A549 (cell line): Measurements from ENCODE around the gene DLGAP1. TPM values are rescaled to one million over a fixed set of nuclear protein-coding genes. Genes with fewer than 3 reads are reported as not detected.

Experiments used
- ATAC-seq, 2 experiments: fragments of 200-7000 bp in 1 of 2; fragments of >200 bp in 1 of 2; cut with Nextera tagmentation in 1 of 2; cut with Tn5 transposase in 1 of 2; 3 replicates each; pipeline versions ENCODE4 v1.8.0 to v1.9.1; 2018 to 2020; ENCODE audit warnings: mild to moderate bottlenecking in 1 of 2, moderate library complexity in 1 of 2
- CTCF ChIA-PET: fragments of 300-600 bp; sonication (Branson Sonifier 250); formaldehyde crosslinking; extraction: SDS; loops from one replicate; lab custom pipeline; 2021; ENCODE audit warnings: antibody characterized with exemption, inconsistent platforms; lab: Yijun Ruan, JAX
- POLR2A ChIA-PET: fragments of 350-600 bp; formaldehyde crosslinking; extraction: SDS; loops from one replicate; lab custom pipeline; 2021; ENCODE audit warnings: antibody characterized with exemption, inconsistent platforms; lab: Yijun Ruan, JAX
- DNase-seq, 2 experiments: peaks; one replicate each; pipeline versions ENCODE4 v3.0.0 to v3.0.0-alpha.2; 2011 to 2016; ENCODE audit warnings: low read depth in 1 of 2, low spot score in 1 of 2
- FAIRE-seq: peaks from 2 replicates; lab custom pipeline; 2011; peaks lifted over from hg19 to GRCh38; lab: Jason Lieb, UNC
- H3K27ac ChIP-seq, 2 experiments: fragments of >200 bp; sonication (Bioruptor Twin); formaldehyde crosslinking; 3 replicates each; pipeline ENCODE4 v1.5.1; 2016 to 2017
- H3K4me1 ChIP-seq: fragments of >200 bp; sonication (Bioruptor Twin); formaldehyde crosslinking; 3 replicates; pipeline ENCODE4 v1.6.1; 2016
- H3K4me2 ChIP-seq: fragments of >200 bp; sonication (Bioruptor Twin); formaldehyde crosslinking; 3 replicates; pipeline ENCODE4 v1.6.1; 2016
- H3K4me3 ChIP-seq: fragments of >200 bp; sonication (Bioruptor Twin); formaldehyde crosslinking; 3 replicates; pipeline ENCODE4 v1.5.1; 2016
- H3K9me3 ChIP-seq: fragments of >200 bp; sonication (Bioruptor Twin); formaldehyde crosslinking; 3 replicates; pipeline ENCODE4 v1.6.1; 2016
- BHLHE40 ChIP-seq: IDR thresholded peaks from 2 replicates; pipeline ENCODE4 v1.6.1; 2012; ENCODE audit warnings: low read depth, low read length, inconsistent platforms
- CBX2 ChIP-seq: fragments of 200-600 bp; sonication (generic); IDR thresholded peaks from 2 replicates; pipeline ENCODE4 v1.6.1; 2016; ENCODE audit warnings: low read depth, mild to moderate bottlenecking, borderline replicate concordance
- CBX8 ChIP-seq: fragments of 200-600 bp; sonication (generic); IDR thresholded peaks from 2 replicates; pipeline ENCODE4 v1.6.1; 2016
- CHD4 ChIP-seq: fragments of 200-600 bp; sonication (generic); IDR thresholded peaks from 2 replicates; pipeline ENCODE4 v1.6.1; 2016; ENCODE audit warnings: antibody characterized with exemption, mild to moderate bottlenecking, borderline replicate concordance
- EHMT2 ChIP-seq: fragments of 200-600 bp; sonication (generic); IDR thresholded peaks from 2 replicates; pipeline ENCODE4 v1.6.1; 2016; ENCODE audit warnings: antibody characterized with exemption, low read depth, mild to moderate bottlenecking, moderate library complexity
- ESRRA ChIP-seq: fragments of 150-350 bp; IDR thresholded peaks from 2 replicates; pipeline ENCODE4 v1.6.1; 2014; ENCODE audit warnings: mild to moderate bottlenecking, low read length, borderline replicate concordance
- HOXA7 ChIP-seq: fragments of 250-450 bp; sonication (Bioruptor Pico); IDR thresholded peaks from 2 replicates; pipeline ENCODE4 v1.5.0; 2020; ENCODE audit warnings: mild to moderate bottlenecking, moderate library complexity
- JUN ChIP-seq, 2 experiments: fragments of >200 bp; sonication (Bioruptor Twin); formaldehyde crosslinking; IDR thresholded peaks; 2 replicates in 1 of 2; 3 replicates in 1 of 2; pipeline ENCODE4 v1.6.1; 2016 to 2017
- MAFK ChIP-seq: fragments of 450-650 bp; IDR thresholded peaks from 2 replicates; pipeline ENCODE4 v1.6.1; 2014; ENCODE audit not compliant: partially characterized antibody
- NFE2L2 ChIP-seq: fragments of 150-350 bp; conservative IDR thresholded peaks from 2 replicates; pipeline ENCODE4 v1.6.1; 2014; ENCODE audit warnings: low read length
- POLR2AphosphoS2 ChIP-seq: conservative IDR thresholded peaks from 2 replicates; pipeline ENCODE4 v1.6.1; 2012; ENCODE audit warnings: low read length, improper control_type of control experiment, inconsistent platforms
- RCOR1 ChIP-seq: fragments of 150-350 bp; IDR thresholded peaks from 2 replicates; pipeline ENCODE4 v1.6.1; 2014; ENCODE audit warnings: antibody characterized with exemption, low read length, low read depth
- RFX5 ChIP-seq: fragments of 450-650 bp; IDR thresholded peaks from 2 replicates; pipeline ENCODE4 v1.7.1; 2014; ENCODE audit warnings: antibody characterized with exemption, mild to moderate bottlenecking, moderate library complexity
- SMC3 ChIP-seq: fragments of >200 bp; sonication (Bioruptor Twin); formaldehyde crosslinking; IDR thresholded peaks from 3 replicates; pipeline ENCODE4 v1.6.1; 2018; ENCODE audit warnings: inconsistent platforms
- TFCP2L1 ChIP-seq: fragments of 250-450 bp; sonication (Bioruptor Pico); IDR thresholded peaks from 2 replicates; pipeline ENCODE4 v1.5.0; 2021; ENCODE audit warnings: mild to moderate bottlenecking
- ZFP36 ChIP-seq: fragments of 450-650 bp; IDR thresholded peaks from 2 replicates; pipeline ENCODE4 v1.6.1; 2014; ENCODE audit warnings: borderline replicate concordance; ENCODE audit not compliant: partially characterized antibody
- ZSCAN20 ChIP-seq: fragments of 250-450 bp; sonication (Bioruptor Pico); IDR thresholded peaks from 2 replicates; pipeline ENCODE4 v1.8.0; 2022; ENCODE audit warnings: mild to moderate bottlenecking, moderate library complexity
- WGBS: methylation state at CpG from one replicate; pipeline ENCODE4 v1.1.6; 2017; ENCODE audit errors: missing lambda C conversion rate; 5-methylcytosine and 5-hydroxymethylcytosine counted together
- polyA plus RNA-seq, 4 experiments: library from polyadenylated mRNA; depleted of rRNA in 3 of 4; stranded (reverse); fragments of >200 nt; fragmentation: RNase III in 1 of 4; extraction: RNeasy Plus Mini Kit Qiagen cat#74134 plus additional on column Dnase treatment in 1 of 4; gene quantifications; 2 replicates in 3 of 4; 3 replicates in 1 of 4; pipeline ENCODE4 v1.2.3, GENCODE V29; 2011 to 2017
- TF ChIP-seq, protein P1 (sequence below): IDR thresholded peaks from 2 replicates; pipeline ENCODE4 v1.6.1; 2012
- TF ChIP-seq, protein P2 (sequence below): fragments of >200 bp; sonication (Bioruptor Twin); formaldehyde crosslinking; IDR thresholded peaks from 3 replicates; pipeline ENCODE4 v1.5.1; 2016
- TF ChIP-seq, protein P3 (sequence below): IDR thresholded peaks from 2 replicates; pipeline ENCODE4 v1.6.1; 2012
- TF ChIP-seq, protein P4 (sequence below): fragments of 250-450 bp; sonication (Bioruptor Pico); IDR thresholded peaks from 2 replicates; pipeline ENCODE4 v1.5.0; 2020; ENCODE audit warnings: low read depth, mild to moderate bottlenecking, moderate library complexity
- TF ChIP-seq, protein P5 (sequence below): fragments of 150-350 bp; IDR thresholded peaks from 2 replicates; pipeline ENCODE4 v1.6.1; 2014; ENCODE audit warnings: low read depth, mild to moderate bottlenecking, low read length

DLGAP1 gene
- polyA plus RNA-seq, 2 of the 4 experiments (the other 2 are of a cell fraction): 0.04 to 0.12 TPM

DNA sequence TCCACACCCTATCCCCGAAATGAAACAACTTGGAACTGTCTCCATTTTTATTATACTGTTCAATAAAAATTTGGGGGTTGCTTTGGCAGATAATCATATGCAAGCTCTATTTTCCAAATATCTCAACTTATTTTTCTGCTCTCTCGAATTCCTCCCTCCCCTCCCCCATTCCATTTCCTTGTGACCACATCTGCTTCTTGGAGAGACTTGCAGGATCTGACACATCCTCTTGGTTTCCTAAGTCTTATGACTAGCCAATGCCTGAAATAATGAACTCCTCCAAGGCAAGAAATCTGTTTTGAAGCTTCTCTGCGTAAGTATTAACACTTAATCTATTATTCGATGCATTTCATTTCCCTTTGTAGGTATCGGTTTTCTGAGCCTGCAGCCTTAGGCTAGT lies 989.1 kb downstream of the DLGAP1 start:
- ChIA-PET CTCF (interaction anchor here (0.6 to 3.3 kb wide), 7 partner anchors 11 to 200 kb away, joined by 3 to 20 read pairs (median 7); no protein-coding TSS in a partner anchor), POLR2A (interaction anchor here (0.6 to 2.0 kb wide), 5 partner anchors 12 to 187 kb away, joined by 4 to 13 read pairs (median 5); no protein-coding TSS in a partner anchor)
- no peak for TF ChIP-seq ZSCAN20 (CRISPR knock-in tag)
- TF ChIP-seq, protein P1, sequence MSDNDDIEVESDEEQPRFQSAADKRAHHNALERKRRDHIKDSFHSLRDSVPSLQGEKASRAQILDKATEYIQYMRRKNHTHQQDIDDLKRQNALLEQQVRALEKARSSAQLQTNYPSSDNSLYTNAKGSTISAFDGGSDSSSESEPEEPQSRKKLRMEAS: no peak
- ATAC-seq (peak; percentile 12 to 59; a peak in 4 of 6 replicates), FAIRE-seq (no peak), DNase-seq (peak in 1 of 2 experiments; percentile 66)
- peak overlapping the region; percentile 55 to 63 for H3K27ac ChIP-seq
- no peak overlapping the region for H3K4me3 ChIP-seq
- 65% methylated on average over 5 of the region's 5 CpGs for WGBS
- H3K4me1 ChIP-seq: peaks cover 49% of the 10 kb centered on the region
- H3K4me2 ChIP-seq: peak overlapping the region; percentile 54
- peaks cover 5% of the 10 kb centered on the region; the same call in 1 of the 3 replicates for H3K9me3 ChIP-seq

DNA sequence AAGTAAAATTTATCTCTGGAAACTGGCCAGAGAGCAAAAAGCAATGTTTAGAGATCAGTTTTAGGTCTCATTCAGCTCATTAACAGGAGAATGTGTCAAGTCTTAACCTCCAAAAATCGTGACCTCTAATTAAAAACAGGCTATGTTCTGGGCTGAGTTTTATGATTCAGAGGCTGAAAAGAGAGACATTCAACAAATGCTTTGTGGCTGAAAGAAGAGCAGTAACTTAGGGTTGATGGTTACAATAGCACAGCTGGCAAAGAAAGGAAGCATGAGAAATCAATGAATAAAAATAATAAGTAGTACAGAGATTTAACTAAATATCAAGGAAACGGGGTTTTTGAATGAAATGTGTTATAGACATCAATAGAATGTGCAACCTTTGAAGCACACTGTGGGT lies 992.1 kb downstream of the DLGAP1 start:
- ChIA-PET POLR2A (interaction anchor here (1.6 to 11.5 kb wide), 2 partner anchors 131 to 203 kb away, joined by 4 to 146 read pairs; no protein-coding TSS in a partner anchor), CTCF (interaction anchor here (1.2 to 1.6 kb wide), 2 partner anchors 12 to 123 kb away, joined by 5 to 11 read pairs; no protein-coding TSS in a partner anchor)
- no peak for ATAC-seq
- Histone ChIP-seq H3K27ac (peak overlapping the region; percentile 75 to 98; a peak in 5 of 6 replicates), H3K4me2 (no peak overlapping the region), H3K4me3 (no peak overlapping the region), H3K4me1 (peaks cover 63% of the 10 kb centered on the region), H3K9me3 (peaks cover 8% of the 10 kb centered on the region; the same call in 1 of the 3 replicates)
- FAIRE-seq: no peak
- TF ChIP-seq NFE2L2: no peak
- TF ChIP-seq MAFK: no peak
- 0 out of 2 replicates have a peak, but pooled peaks have one; percentile 60 for TF ChIP-seq HOXA7
- no peak for TF ChIP-seq POLR2AphosphoS2
- no peak for DNase-seq
- WGBS: 48% methylated on average over 2 of the region's 2 CpGs

DNA sequence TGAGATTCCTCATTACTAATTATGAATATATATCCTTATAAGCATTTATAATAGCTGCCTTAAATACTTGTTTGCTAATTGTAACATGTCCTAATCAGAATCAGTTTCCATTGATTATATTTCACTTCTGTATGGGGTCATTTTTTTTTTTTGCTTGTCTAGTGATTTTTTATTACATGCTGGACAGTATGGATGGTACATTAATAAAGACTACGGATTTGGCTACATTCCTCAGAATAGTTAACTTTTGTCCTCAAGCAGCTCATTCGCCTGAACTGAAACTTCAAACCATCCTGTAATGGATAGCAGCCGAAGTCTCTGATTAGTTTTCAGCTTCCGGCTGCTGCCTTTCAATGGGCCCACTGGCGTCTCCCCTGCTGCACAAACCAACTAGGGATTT lies 993.4 kb downstream of the DLGAP1 start:
- no peak for TF ChIP-seq NFE2L2
- no peak for TF ChIP-seq TFCP2L1
- TF ChIP-seq, protein P2, sequence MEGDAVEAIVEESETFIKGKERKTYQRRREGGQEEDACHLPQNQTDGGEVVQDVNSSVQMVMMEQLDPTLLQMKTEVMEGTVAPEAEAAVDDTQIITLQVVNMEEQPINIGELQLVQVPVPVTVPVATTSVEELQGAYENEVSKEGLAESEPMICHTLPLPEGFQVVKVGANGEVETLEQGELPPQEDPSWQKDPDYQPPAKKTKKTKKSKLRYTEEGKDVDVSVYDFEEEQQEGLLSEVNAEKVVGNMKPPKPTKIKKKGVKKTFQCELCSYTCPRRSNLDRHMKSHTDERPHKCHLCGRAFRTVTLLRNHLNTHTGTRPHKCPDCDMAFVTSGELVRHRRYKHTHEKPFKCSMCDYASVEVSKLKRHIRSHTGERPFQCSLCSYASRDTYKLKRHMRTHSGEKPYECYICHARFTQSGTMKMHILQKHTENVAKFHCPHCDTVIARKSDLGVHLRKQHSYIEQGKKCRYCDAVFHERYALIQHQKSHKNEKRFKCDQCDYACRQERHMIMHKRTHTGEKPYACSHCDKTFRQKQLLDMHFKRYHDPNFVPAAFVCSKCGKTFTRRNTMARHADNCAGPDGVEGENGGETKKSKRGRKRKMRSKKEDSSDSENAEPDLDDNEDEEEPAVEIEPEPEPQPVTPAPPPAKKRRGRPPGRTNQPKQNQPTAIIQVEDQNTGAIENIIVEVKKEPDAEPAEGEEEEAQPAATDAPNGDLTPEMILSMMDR: no peak
- no peak for TF ChIP-seq ZFP36
- no peak for TF ChIP-seq CBX2
- TF ChIP-seq ESRRA: no peak
- TF ChIP-seq RCOR1: no peak
- TF ChIP-seq, protein P3, sequence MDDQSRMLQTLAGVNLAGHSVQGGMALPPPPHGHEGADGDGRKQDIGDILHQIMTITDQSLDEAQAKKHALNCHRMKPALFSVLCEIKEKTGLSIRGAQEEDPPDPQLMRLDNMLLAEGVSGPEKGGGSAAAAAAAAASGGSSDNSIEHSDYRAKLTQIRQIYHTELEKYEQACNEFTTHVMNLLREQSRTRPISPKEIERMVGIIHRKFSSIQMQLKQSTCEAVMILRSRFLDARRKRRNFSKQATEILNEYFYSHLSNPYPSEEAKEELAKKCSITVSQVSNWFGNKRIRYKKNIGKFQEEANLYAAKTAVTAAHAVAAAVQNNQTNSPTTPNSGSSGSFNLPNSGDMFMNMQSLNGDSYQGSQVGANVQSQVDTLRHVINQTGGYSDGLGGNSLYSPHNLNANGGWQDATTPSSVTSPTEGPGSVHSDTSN: no peak
- TF ChIP-seq RFX5: no peak
- no peak for TF ChIP-seq CBX8
- TF ChIP-seq EHMT2: no peak
- TF ChIP-seq, protein P4, sequence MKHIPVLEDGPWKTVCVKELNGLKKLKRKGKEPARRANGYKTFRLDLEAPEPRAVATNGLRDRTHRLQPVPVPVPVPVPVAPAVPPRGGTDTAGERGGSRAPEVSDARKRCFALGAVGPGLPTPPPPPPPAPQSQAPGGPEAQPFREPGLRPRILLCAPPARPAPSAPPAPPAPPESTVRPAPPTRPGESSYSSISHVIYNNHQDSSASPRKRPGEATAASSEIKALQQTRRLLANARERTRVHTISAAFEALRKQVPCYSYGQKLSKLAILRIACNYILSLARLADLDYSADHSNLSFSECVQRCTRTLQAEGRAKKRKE (CRISPR knock-in tag): no peak
- TF ChIP-seq SMC3: no peak
- no peak for TF ChIP-seq ZSCAN20 (CRISPR knock-in tag)
- TF ChIP-seq JUN (IDR thresholded peaks at IDR 0.05): no peak
- no peak for TF ChIP-seq CHD4
- TF ChIP-seq BHLHE40: no peak
- TF ChIP-seq, protein P5, sequence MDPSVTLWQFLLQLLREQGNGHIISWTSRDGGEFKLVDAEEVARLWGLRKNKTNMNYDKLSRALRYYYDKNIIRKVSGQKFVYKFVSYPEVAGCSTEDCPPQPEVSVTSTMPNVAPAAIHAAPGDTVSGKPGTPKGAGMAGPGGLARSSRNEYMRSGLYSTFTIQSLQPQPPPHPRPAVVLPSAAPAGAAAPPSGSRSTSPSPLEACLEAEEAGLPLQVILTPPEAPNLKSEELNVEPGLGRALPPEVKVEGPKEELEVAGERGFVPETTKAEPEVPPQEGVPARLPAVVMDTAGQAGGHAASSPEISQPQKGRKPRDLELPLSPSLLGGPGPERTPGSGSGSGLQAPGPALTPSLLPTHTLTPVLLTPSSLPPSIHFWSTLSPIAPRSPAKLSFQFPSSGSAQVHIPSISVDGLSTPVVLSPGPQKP: no peak
- TF ChIP-seq, all 56 proteins: peak for 0
- ATAC-seq: no peak
- WGBS: 87% methylated on average over 5 of the region's 5 CpGs
- DNase-seq: no peak
- peaks cover 69% of the 10 kb centered on the region for H3K4me1 ChIP-seq
- H3K9me3 ChIP-seq: peaks cover 8% of the 10 kb centered on the region; the same call in 1 of the 3 replicates
- ChIA-PET CTCF (interaction anchor here (0.7 to 11.1 kb wide), 3 partner anchors 9 to 205 kb away, joined by 3 to 109 read pairs (median 12); no protein-coding TSS in a partner anchor), POLR2A (interaction anchor here (1.6 to 11.5 kb wide), 2 partner anchors 133 to 204 kb away, joined by 4 to 146 read pairs; no protein-coding TSS in a partner anchor)
- 0 out of 3 replicates have a peak overlapping the region, but pooled peaks have one; percentile 4 for H3K4me2 ChIP-seq
- H3K27ac ChIP-seq: peak overlapping the region; percentile 75 to 98
- no peak for FAIRE-seq
- no peak overlapping the region for H3K4me3 ChIP-seq
